Left renal pelvis (tissue), 4 donors: ENCODE results near the gene CENPA. TPM values are rescaled to one million over a fixed set of nuclear protein-coding genes. Genes with fewer than 3 reads are reported as not detected.
"Not testable (repeated sequence)": the region's sequence is repeated elsewhere in the genome, so short reads cannot be mapped to it uniquely, and the experiment has no call there.

Source experiments
- DNase-seq, 4 donors: peaks; one replicate each; pipeline ENCODE4 v3.0.0-alpha.2; 2013; ENCODE audit warnings: low read depth in 4 of 4, low spot score in 3 of 4
- polyA plus RNA-seq, 4 donors: library from polyadenylated mRNA; unstranded; fragments of 120-200 nt; gene quantifications; one replicate each; pipeline ENCODE4 v1.2.1, GENCODE V29; 2013; ENCODE audit not compliant: insufficient read length in 4 of 4

Gene CENPA
- polyA plus RNA-seq, 4 donors = 15.8 to 16.9 (median 16.3) TPM

DNA sequence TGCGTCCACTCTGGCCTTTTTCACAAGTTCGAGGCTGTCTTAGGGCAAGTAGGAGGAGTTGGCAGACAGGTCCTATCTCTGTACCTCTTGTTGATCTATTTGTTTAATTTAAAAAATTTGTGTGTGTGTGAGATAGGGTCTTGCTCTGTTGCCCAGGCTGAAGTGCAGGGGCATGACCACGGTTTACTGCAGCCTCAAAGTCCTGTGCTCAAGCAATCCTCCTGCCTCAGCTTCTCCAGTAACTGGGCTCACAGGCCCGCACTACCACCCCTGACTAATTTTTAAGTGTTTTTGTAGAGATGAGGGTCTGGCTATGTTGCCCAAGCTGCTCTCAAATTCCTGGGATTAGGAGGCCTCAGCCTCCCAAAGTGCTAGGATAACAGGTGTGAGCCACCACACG lies 26.0 kb upstream of the CENPA start:
- DNase-seq = no peak

DNA sequence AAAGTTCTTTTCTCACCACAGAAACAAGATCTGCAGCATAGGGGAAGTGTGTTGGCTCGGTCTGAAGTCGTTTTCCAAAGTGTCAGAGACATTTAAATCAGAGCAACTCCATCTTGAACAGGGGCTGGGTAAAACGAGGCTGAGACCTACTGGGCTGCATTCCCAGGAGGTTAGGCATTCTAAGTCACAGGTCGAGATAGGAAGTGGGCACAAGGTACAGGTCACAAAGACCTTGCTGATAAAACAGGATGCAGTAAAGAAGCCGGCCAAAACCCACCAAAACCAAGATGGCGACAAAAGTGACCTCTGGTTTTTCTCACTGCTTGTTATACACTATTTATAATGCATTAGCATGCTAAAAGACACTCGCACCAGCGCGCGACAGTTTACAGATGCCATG lies 24.9 kb upstream of the CENPA start:
- not testable (repeated sequence) for DNase-seq

DNA sequence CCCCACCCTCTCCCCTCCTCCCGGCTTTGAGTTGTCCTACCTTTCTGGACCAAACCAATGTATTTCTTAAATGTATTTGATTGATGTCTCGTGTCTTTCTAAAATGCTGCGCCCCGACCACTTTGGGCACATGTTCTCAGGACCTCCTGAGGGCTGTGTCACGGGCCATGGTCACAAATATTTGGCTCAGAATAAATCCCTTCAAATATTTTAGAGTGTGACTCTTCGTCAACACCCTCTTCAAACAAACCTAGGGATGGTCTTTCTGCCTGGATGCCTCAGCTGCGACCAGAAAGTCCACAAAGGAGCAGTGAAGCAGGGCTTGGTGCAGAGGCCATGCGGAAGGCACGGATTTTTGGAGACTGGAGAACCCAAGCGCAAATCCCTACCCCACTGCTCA lies 22.8 kb upstream of the CENPA start:
- no peak for DNase-seq

DNA sequence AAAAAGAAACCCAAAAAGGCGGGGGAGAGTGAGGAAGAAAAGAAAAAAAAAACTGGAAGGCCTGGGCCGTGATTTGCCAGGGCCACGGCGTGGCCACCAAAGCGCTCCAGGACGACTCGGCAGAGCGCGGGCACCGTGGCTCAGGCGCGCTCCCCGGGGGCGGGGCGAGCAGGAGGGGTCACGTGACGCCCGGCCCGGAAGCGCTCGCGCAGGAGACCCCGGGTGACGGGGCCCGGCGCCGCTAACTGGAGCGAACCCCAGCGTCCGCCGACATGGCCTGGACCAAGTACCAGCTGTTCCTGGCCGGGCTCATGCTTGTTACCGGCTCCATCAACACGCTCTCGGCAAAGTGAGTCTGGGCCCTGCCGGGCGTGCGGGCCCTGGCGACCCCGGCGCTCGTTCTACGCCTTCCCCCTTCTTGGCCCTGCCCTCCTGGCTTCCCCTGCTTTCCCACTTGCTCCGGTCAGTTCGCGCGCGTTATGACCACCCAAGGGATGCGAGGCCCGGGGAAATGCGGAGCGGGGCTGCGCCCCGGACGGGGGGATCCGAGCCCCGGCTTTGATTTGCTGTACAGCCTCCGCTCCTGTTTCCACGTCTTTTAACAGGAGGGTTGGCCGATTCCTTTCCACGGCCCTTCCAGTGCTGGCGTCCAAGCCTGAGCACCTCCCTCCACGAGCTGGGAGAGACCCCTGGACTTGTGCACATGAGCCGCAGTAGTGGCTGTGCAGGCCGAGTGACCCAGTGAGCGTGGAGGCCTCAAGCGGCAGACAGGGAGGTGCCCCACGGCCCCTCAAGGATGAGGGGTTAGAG lies 21.6 kb upstream of the CENPA start, which contains the start of gene SLC35F6:
TSS of gene SLC35F6 (plus strand) at position 207 of the 810 bp plus-strand sequence. CDS start at position 273, 66 bp downstream.
- DNase-seq = peak; percentile 50 to 71 (median 56)

DNA sequence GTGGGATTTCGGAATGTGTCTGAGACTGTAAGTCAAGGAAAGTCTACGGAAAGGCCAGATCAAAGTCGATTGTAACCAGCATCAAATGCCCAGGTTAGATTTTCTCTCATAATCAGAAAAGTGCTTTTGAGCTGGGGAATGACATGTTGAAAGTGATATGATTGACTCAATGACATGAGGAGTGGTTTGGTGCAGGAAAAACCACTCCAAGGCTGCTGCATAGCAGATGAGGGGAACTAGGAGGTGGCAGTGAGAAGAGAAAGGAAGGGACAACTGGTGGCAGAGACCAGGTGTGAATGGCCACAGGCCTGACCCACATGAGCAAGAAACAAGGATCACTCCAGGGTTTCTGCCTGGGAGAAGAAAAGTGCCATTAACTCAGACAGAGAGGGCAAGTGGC lies 20.9 kb upstream of the CENPA start:
- no peak for DNase-seq

DNA sequence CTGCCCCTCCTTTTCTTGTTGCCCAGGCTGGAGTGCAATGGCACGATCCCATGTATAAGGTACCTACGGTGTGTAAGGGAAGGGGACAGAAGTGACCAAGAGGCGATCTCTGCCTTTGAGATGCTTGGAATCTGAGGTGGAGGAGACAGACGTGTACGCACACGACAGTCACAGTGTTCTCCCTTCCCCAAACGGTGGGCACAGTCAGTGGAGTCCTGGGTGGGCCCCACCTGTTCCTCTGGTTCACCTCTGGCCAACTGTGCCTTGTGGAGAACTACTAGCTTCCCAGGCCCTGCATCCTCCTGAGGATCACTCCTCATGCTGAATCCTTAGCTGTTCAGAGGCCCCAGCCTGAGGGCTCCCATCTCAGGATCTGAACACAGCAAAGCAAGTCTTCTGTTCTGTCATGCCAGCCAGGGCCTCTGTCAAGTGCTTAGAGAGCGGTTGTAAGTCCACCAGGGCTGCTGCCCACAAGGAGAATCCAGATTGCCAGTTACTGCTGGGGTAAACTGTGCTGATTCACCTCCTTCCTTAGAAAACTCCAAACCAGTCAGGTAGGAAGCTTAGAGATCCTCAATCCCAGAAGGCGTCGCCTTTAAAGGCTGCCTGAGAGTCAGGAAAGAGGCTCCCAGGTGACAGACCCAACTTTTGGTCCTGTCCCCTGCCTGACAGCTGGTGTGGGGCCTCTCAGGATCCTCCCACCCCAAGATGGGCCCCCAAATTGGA lies 20.2 kb upstream of the CENPA start:
- no peak for DNase-seq

DNA sequence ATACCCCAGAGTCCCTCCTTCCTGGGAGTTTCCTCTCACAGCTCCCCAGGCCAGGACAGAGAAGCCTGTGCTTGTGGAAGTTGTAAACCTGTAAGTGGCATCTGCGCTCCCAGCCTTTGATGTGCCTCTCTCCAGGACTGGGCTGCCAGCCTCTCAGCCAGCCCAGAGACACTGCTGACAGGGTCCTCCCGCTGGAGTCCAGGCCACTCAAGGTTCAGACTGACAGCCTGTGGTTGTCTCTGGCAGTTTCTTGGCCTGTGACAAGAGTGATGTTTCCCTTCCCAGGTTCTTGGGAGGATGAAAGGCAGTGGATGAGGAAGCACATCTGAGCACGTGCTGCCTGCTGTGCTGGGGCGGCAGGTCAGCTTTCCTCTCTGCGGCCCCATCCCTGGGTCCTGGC lies 18.7 kb upstream of the CENPA start:
- no peak for DNase-seq

DNA sequence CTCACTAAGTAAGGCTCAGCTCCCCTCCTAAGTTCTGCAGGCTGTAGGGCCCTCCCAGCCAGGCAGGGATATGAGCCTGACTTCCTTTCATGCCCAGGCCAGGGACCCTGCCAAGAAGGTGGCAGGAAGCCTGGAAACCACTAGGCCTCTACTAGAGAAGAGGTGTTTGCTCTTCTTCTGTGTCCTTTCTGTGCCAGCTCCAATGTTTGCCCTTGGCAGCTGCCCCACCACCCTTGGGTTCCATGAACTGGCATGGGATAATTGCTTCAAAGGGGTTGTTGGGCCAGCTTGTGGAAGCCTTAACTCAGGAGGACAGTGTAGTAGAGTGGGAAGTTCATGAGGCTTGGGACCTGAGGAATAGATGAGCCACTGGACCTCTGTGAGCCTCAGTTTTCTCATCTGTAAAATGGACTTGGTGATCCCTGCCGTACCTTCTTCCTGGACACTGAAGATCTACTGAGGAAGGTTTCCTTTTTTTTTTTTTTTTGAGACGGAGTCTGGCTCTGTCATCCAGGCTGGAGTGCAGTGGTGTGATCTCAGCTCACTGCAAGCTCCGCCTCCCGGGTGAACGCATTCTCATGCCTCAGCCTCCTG lies 17.9 kb upstream of the CENPA start:
- no peak for DNase-seq

DNA sequence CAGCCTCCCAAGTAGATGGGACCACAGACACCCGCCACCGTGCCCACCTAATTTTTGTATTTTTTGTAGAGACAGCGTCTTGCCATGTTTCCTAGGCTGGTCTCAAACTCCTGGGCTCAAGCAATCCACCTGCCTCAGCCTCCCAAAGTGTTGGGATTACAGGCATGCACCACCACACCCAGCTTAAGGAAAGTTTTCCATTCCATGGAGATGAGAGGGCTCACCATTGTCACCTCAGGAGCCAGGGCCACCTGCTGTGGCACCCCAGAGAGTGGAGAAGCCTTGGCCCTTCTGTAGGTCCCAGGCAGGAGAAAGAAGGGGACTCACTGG lies 17.1 kb upstream of the CENPA start:
- DNase-seq = no peak

DNA sequence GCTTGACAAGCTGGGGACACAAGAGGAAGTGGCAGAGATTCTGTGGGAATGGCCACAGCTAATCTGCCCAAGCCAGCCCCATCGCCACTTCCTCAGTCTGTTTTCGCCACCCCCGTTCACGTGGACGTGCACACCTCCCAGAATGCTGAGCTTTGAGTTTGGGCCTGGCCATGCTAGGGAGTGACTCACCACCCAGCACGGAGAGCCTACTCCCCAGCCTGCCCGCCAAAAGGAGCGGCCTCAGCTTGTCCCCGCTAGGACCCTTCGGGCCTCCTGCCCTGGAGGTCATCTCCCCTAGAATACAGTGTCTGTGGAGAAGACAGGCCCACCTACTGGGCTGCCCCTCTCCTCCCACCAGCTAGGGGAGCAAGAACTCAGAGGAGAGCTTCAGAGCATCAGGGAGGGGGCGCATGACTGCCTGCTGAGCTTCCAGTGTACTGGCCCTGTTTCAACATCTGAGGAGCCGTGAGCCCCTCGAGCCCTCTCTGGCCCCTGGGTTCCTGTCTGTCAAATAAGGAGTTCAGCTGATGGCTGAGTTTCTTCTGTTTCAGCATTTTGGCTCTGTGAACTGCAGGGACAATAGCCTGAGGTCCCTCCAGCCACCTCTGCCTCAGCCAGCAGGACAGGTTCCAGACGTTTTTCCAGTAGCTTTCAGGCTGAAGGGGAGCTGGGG lies 16.6 kb upstream of the CENPA start:
- DNase-seq = no peak

DNA sequence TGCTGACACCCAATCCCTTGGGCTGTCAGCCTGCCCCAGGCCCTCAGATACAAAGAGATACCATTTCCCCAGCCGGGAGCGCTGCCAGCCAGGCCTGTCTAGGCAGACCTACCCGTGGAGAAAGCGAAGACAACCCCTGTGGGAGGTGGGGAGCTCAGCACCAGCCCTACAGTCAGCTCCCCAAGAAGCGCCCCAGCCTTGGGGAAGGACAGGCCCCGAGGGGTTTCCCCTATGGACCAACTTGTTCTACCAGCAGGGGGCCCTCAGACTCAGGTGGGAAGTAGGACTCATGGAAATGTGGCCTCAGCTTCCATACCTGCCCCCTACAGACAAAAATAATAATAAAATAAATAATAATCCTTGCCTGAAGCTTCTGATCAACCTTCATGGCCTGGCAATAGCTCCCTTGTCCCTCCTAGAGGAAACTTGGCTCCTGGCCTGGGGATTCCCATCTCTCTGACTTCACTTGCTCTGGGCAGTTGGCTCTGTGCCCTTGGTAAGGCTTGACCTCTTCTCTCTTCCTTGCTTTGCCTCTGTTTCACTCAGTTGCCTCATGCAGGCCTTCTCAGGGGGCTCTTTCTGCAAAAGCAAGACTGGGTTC lies 14.8 kb upstream of the CENPA start:
- DNase-seq = no peak

DNA sequence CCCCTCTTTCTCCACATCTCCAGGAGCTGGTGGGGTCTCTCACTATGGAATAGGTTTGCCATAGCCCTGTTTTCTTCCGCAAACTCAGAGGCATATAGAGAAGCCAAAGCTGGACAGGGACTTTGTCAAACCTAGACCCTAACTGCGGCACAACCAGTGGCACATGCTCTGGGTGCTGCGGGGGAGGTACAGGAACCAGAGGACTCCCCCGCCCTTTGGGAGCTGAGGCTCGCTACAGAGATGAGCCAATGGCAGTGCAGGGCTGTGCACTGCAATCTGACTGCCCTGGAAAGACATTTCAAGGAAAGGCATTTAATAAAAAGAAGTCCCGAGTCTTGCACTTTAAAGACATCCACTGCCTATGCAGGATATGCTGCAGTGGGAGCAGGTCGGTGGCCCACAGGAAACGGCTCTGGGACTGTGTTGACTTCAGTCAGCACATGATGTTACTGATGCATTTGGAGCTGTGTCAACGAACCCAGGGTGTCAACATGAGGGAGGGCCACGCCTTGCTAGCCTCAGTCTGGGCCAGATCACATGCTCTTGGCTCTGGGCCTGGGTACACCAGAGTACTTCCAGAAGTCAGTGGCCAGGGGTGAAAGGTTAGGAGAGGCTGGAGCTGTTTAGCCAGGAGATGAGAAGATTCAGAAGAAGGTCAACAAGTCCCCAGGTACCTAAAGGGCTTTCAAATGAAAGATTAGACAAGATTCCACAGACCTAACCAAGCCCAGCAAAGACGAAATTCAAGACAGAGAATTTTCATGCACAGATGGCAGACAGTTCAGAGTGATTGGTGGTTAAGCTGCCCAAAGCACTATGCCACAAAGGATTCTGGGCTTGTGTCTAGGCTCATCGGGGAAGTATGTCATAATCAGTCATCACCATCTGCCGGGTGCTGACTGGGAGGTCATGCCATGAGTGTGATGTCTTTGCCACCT lies 13.5 kb upstream of the CENPA start:
- no peak for DNase-seq

DNA sequence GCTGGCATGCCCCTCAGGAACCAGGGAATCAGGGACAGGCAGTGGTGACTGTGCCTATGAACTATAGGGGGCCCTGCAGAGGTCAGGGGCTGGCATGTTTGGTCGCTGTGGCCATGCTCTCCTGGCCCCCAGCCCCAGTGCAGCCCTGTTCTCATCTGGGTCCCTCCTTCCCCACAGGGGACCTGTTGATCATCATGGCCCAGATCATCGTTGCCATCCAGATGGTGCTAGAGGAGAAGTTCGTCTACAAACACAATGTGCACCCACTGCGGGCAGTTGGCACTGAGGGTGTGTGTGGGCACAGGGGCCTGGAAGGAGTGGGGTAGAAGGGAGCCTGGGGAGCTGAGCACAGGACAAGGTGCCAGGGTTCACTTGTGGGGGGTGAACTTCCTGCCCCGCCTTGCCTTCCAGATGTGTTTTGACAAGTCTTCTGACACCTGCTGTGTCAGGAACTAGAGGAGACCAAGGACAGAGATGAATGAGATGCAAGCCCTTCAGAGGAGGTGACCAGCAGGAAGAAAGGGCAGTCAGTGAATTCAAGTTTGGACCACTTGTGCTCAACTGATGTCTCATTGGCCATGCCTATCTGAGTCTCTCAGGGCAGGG lies 9.6 kb upstream of the CENPA start:
- no peak for DNase-seq

DNA sequence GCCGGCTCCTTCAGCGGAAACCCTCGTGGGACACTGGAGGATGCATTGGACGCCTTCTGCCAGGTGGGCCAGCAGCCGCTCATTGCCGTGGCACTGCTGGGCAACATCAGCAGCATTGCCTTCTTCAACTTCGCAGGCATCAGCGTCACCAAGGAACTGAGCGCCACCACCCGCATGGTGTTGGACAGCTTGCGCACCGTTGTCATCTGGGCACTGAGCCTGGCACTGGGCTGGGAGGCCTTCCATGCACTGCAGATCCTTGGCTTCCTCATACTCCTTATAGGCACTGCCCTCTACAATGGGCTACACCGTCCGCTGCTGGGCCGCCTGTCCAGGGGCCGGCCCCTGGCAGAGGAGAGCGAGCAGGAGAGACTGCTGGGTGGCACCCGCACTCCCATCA lies 7.8 kb upstream of the CENPA start:
- no peak for DNase-seq

DNA sequence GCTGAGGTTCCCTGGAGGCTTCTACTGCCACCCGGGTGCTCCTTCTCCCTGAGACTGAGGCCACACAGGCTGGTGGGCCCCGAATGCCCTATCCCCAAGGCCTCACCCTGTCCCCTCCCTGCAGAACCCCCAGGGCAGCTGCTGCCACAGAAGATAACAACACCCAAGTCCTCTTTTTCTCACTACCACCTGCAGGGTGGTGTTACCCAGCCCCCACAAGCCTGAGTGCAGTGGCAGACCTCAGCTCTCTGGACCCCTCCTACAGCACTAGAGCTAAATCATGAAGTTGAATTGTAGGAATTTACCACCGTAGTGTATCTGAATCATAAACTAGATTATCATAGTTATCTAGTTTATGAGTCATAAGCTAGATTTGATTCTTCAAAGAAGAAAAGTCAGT lies 7.3 kb upstream of the CENPA start:
- no peak for DNase-seq

DNA sequence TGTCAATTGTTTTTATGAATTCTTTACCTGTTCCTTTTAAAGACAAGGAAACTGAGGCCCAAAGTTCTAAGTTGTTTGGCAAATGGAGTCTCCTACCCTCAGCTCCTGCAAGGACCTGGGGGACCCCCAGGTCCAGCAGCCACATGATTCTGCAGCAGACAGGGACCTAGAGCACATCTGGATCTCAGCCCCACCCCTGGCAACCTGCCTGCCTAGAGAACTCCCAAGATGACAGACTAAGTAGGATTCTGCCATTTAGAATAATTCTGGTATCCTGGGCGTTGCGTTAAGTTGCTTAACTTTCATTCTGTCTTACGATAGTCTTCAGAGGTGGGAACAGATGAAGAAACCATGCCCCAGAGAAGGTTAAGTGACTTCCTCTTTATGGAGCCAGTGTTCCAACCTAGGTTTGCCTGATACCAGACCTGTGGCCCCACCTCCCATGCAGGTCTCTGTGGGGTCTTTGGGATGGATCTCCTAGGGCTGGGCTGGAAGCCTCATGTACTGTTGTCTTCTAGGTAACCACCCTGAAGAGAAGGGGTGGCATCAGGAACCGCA lies 5.6 kb upstream of the CENPA start:
- no peak for DNase-seq

DNA sequence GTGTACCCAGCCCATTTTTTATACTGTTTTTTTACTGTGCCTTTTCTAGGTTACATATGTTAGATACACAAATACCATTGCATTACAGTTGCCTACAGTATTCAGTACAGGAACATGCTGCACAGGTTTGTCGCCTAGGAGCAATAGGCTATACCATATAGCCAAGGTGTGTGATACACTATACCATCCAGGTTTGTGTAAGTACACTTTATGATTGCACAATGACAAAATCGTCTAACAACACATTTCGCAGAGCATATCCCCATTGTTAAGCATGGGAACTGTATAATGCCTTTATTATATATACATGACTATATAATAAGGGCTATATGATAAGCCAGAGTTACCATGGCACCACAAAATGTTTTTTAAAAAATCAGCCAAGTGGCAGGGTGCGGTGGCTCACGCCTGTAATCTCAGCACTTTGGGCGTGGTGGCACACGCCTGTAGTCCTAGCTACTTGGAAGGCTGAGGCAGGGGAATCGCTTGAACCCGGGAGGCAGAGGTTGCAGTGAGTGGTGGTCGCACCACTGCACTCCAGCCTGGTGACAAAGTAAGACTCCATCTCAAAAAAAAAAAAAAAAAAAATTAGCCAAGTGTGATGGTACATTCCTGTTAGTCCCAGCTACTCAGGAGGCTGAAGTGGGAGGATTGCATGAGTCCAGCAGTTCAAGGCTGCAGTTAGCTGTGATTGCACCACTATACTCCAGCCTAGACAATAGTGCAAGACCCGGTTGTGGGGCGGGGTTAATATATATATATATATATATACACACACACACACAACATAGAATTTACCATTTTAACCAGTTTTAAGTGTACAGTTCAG lies 2.8 kb upstream of the CENPA start:
- DNase-seq = no peak

DNA sequence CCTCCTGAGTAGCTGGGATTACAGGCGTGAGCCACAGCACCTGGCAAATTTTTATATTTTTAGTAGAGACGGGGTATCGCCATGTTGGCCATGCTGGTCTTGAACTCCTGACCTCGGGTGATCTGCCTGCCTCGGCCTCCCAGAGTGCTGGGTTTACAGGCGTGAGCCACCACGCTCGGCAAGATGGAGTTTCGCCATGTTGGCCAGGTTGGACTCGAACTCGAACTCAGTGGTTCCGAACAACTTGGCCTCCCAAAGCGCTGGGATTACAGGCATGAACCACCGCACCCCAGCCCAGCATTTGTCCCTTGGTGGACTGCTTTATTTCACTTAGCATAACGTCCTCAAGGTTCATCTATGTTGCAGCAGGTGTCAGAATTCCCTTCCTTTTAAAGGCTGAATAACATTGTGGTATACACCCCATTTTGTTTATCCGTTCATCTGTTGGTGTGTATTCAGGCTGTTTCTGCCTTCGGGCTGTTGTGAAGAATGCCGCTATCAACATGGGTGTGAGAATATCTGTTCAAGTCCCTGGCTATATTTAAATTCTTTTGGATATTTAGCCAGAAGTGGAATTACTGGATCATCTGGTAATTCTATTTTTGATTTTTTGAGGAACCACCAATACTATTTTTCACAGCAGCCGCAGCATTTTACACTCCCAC lies 1.2 kb upstream of the CENPA start:
- no peak for DNase-seq
